ENCODE data around the gene GATA6.

GRCh38 chr18:22132258-22132657 lies 37.1 kb upstream of the GATA6 start:
- TF ChIP-seq EP300 (IDR thresholded peaks at IDR 0.05), result no peak
- no peak for TF ChIP-seq POLR2A (IDR thresholded peaks at IDR 0.05)
- no peak for TF ChIP-seq CTCF (IDR thresholded peaks at IDR 0.05)
